Measurements from ENCODE around the gene CHD3.

Gene CHD3

GRCh38 chr17:7959503-7960253, 71.1 kb downstream of the CHD3 start:
- Histone ChIP-seq H3K4me3 (no peak overlapping the region), H3K27ac (no peak overlapping the region)
- TF ChIP-seq CTCF (IDR thresholded peaks at IDR 0.05) = no peak
- DNase-seq (ENCODE audit: low spot score) = no peak

GRCh38 chr17:7961421-7961820, 72.8 kb downstream of the CHD3 start:
- no peak for TF ChIP-seq CTCF (IDR thresholded peaks at IDR 0.05)
- DNase-seq (ENCODE audit: low spot score) = no peak
- no peak overlapping the region for H3K27ac ChIP-seq
- no peak overlapping the region for H3K4me3 ChIP-seq

Data from coronary artery (tissue), 2 donors.